RKO (cell line): Measurements from ENCODE around the gene OVOL2.
A peak's percentile ranks its signal among the peaks of the same experiment; 100 is the strongest.
"Not testable (repeated sequence)": the region's sequence is repeated elsewhere in the genome, so short reads cannot be mapped to it uniquely, and the experiment has no call there.

Source experiments
- DNase-seq: peaks from one replicate; pipeline ENCODE4 v3.0.0-alpha.2; 2016; ENCODE audit warnings: low spot score

OVOL2 gene

DNA sequence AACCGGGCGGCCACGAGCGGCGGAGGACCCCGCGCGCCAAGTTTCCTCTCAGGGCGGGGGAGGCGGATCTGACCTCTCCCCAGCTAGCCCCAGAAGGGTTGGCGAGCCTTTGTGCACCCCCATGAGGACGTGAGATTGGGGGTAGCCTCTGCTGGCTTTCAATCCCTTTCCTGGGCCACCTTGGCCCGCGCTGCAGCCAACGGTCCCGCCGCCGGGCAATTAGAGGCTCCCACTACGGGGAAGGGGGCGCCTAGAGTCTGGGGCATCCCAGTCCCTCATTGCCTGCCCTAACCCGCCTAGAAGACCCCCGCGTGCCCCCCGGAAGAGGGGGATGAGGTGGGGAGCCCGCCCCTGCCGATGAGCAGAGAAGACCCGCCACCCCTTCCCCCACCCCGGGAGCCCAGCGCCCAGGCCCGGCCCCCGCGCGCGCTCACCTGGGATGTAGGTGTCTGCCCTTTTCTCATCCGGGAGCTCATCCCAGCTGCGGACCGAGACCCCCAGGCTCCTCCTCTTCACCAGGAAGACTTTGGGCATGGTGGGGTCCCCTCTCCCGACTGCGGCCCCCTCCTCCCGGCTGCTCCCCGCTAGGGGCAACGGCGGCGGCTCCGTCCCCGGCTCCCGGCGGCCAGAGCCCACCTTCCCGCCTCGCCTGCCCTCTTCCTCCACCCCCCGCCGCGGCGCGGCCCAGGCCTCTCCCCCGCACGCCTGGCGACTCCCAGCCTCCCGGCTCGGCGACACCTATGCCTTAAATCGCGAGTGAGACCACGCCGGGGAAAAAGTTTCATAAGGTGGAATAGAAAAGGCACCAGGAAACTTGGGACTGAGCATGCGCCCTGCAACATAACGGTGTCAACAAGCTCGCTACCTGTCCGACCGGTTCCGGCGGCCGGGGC lies at the start of gene OVOL2:
Gene OVOL2 (minus strand): TSS at position 816 of the 893 bp plus-strand sequence. CDS start 282 bp downstream, at position 534.
- no peak for DNase-seq

GRCh38 chr20:18103497-18103896 lies 45.8 kb upstream of the OVOL2 start:
- DNase-seq: no peak

DNA sequence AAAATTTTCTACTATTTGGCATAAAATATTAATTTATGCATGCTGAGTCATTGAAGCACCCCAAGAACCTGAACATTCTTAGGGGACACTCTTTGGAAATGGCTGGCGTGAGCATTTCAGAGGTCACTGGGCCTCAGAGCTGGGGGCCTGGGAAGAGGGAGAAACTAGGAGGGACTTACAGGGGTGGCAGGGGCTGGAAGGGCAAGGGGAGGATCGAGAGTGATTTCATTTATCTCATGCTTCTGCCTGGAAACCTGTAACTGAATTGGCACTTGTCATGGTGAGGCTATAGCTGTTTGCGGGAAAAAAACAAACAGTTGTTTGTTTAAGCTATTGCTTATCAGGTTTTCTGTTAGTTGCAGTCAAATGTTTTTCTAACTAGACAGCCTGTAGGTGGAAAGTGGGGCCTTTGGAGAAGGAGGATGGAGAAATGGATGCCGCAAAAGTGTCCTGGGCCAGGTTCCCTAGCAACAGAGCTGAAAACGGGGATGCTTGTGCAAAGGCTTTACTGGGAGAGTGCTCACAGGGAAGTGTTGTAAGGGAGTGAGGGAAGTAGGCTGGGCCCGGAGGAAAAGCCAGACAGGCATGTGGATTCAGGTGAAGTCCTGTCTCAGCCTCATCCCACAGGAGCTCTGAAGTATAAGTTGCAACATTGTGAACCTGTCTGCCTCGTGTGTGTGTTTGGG lies 43.6 kb upstream of the OVOL2 start:
- no peak for DNase-seq

- DNase-seq: not testable (repeated sequence)
Measured at GRCh38 chr20:18100569-18100968, 42.9 kb upstream of the OVOL2 start.

- DNase-seq: no peak
Measured at GRCh38 chr20:18094191-18094590, 36.5 kb upstream of the OVOL2 start.

DNA sequence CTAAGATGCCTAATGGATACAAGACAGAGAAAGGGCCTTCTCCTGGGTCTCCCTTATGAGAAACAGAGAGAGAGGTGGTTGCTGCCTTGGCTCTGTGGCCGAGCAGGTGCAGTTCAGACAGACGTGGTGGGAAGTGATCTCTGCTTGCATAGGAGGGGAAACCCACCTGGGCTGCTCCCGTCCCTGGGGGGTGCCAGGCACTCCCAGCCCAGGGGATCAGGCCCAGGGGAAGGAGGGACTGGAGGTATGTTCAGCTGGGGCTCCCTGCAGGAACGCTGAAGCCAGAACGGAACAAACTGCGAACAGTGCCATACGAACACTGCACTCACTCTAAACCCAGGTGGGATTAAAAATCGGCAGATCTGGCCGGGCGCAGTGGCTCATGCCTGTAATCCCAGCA lies 35.7 kb upstream of the OVOL2 start:
- DNase-seq: no peak

- DNase-seq: no peak
Measured at GRCh38 chr20:18092890-18093289, 35.2 kb upstream of the OVOL2 start.

DNA sequence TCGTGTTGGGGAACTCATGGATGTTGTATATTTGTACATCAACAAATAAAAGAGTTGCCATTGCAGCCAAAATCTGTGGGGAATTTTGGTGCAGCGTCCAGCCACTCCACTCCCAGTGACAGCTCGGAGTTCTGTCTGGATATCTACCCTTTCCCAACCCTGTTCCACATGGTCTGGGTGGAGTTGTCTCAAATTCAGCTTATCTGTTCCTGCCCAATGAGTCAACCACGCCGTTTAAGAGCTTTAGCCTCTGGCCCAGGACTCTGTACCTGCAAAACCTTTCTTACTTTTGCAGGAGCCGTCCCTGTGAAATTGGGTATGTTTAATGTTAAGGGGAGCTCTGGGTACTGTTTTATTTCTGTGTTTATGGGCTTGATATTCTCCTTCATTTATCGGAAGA lies 33.9 kb upstream of the OVOL2 start:
- DNase-seq: no peak

GRCh38 chr20:18090477-18090876 lies 32.8 kb upstream of the OVOL2 start:
- no peak for DNase-seq

GRCh38 chr20:18090044-18090443 lies 32.3 kb upstream of the OVOL2 start:
- peak; percentile 22 for DNase-seq

DNA sequence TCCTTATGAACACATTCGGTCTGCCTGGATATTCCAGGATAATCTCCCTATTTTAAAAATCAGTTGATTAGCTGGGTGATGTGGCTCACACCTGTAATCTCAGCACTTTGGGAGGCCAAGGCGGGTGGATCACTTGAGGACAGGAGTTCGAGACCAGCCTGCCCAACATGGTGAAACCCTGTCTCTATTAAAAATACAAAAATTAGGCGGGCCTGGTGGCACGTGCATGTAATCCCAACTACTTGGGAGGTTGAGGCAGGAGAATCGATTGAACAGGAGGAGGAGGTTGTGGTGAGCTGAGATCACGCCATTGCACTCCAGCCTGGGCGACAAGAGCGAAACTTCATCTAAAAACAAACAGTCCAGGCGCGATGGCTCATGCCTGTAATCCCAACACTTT lies 31.1 kb upstream of the OVOL2 start:
- DNase-seq: not testable (repeated sequence)

- DNase-seq: not testable (repeated sequence)
Measured at GRCh38 chr20:18088298-18088697, 30.6 kb upstream of the OVOL2 start.

DNA sequence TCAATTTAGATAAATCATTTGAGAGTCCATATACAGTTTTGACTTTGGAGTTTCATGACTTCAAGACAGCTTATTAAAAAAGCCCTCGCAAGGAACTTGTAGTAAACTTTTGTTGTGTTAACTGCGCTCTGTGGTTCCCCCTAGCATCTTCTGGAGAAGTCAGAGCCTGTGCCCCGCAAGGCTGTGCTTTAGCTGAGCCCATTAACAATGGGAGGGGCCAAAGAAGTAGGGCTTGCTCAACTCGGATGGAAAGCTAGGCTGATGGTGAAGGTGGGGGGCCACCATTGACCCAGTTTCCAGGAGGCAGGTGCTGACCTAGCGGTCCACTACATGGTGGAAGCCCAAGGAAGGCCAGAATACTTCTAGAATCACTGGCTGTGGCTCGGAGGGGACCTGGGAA lies 29.3 kb upstream of the OVOL2 start:
- DNase-seq: no peak

DNA sequence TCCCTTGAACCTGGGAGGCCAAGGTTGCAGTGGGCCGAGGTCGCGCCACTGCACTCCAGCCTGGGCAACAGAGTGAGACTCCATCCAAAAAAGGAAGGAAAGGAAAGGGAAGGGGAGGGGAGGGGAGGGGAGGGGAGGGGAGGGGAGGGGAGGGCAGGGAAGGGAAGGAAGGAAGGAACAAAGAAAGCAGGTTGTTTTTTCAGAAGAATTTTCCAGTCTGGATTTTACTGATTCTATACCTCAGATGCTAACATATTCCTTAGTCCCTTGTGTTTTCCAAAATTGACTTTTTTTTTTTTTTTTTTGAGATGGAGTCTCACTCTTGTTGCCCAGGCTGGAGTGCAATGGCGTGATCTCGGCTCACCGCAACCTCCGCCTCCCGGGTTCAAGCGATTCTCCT lies 23.1 kb upstream of the OVOL2 start:
- DNase-seq: not testable (repeated sequence)

DNA sequence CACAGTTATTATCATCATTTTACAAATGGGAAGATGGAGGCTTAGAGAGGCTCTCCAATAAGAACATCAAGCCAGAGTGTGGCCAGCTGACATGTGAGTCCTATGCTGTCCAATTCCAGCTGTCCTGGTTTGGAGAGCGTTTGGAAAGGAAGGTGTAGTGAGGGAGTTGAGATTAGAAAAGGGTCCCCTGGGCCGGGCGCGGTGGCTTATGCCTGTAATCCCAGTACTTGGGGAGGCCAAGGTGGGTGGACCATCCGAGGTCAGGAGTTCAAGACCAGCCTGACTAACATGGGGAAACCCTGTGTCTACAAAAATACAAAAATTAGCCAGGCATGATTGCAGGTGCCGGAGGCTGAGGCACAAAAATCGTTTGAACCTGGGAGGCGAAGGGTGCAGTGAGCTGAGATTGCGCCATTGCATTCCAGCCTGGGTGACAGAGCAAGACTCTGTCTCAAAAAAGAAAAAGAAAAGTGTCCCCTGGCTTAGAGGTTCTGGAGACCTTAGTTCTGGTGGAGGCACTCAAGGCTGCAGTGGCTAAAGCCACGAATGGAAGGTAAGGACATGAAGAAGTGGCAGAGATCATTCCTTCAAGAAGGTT lies 22.1 kb upstream of the OVOL2 start:
- no peak for DNase-seq

DNA sequence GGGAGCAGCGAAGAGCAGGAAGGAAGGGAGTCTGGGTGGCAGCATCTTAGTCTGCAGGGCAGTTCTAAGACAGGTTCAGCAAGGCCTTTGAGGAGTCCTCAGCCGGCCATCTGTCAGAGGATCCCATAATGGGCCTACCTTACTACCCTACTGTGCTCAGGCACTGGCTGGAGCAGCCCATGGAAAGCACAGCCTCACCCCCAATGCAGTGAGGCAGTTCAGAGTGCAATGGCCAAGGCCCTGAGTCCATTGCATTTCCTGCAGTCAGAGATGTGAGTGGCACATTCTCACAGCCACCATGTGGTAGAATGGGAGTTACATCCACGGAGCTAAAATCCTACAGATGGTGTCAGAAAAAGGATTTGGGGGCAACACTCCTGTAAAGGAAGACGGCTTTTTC lies 19.4 kb upstream of the OVOL2 start:
- DNase-seq: no peak

DNA sequence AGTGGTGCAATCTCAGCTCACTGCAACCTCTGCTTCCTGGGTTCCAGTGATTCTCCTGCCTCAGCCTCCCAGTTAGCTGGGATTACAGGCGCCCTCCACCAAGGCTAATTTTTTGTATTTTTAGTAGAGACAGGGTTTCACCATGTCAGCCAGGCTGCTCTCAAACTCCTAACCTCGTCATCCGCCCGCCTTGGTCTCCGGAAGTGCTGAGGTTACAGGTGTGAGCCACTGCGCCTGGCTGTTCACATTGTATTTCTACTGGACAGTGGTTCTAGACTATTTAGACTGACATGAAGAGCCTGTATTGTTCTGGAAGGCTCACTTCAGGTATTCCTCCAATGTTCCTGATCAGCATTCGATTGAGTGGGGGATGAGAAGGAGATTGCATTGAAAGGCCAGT lies 14.8 kb upstream of the OVOL2 start:
- no peak for DNase-seq

DNA sequence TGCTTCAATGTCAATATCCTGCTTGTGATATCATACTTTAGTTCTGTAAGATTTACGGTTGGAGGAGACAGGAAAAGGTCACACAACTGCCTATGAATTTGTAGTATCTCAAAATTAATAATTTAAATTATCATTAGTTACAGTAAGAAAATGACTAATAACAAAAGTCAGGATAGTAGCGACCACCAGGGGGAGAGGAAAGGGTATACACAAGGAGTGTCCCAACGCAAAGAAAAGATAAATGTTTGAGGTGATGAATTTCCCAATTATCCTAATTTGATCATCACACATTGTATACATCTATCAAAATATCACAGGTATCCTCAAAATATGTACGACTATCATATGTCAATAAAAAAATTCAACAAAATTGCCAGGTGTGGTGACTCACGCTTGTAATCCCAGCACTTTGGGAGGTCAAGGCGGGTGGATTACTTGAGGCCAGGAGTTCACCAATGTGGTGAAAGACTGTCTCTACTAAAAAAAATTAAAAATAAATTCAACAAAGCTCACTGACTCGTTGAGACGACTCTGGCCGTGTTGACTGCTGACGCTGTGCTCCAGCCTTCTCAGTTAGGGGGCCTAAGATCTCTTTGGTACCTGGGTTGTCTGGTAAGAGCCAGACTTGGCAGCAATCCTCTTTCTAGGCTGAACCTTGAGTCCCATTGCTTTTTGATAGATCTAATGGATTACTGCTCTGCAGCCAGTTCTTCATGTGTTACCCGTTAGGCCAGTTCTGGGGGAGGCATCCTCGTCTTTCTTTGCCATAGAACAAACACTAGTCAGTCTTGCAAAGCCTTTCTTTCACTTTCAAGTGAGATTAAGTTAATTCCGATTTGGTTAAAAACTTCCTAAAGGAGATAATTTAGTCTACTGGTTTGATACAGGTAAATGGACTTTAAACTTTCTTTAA lies 9.0 kb upstream of the OVOL2 start:
- no peak for DNase-seq

GRCh38 chr20:18063676-18064075 lies 6.0 kb upstream of the OVOL2 start:
- no peak for DNase-seq

DNA sequence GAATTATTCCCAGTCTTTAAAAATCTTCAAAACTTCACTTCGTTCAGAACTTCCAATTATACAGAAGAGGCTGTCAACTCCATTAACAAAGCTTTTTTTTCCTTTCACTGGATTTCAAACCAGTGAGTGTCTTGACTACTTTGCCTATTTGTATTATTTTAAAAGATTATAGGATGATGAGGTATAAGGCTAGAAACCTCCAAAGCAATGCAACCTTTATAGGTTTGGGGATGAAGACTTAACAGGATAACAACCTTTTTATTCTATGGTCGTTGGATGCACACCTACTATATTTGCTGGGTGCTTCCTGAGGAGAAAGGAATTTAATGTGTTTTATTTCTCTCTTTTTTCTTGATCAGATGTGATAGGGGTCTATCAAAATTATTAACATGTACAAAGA lies 1.9 kb upstream of the OVOL2 start:
- DNase-seq: no peak

DNA sequence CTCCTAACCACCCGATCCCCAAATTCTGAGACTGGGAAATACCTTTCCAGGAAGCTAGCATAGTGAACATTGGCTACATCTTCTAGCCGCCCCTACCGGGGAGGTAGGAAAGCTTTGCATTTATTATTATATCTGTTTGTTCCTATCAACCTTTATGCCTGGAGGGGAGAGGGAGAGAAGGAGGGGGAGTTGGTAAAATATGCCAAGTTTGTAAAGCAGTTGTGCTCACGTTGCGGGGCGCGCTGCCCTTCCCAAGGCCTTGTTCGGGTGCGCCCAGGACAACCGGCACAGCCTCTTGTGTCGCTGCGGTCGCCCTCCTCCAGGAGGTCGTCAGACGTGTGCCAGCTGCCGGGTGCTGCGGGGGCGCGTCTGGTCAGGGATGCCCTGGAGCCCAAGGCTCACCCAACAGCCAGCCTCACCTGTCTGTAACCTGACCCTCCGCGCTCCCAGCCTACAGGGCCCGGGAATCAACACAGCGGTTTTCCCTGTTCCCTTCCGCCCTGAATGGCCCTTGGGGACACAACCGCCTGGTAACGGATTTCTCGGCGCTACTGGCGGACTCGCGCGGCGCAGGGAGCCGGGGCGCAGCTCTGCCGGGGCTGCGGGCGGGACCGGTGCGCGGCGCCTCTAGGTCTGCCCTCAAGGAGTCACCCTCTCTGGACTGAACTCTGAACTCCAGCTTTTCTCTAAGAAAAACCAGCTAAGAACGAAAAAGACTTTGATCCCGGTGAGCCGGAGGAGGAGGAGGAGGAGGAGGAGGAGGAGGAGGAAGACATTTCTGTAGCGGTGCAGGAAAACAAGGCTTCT lies 1.1 kb upstream of the OVOL2 start:
- no peak for DNase-seq
